ENCODE data around the gene TMEM219.

The TMEM219 gene

GRCh38 chr16:29943846-29944799, 17.8 kb upstream of the TMEM219 start:
- Histone ChIP-seq H3K27me3 (no peaks in the 10 kb centered on the region), H3K4me1 (no peaks in the 10 kb centered on the region), H3K4me3 (no peak overlapping the region), H3K27ac (no peak overlapping the region), H3K9me3 (no peaks in the 10 kb centered on the region), H3K36me3 (no peaks in the 10 kb centered on the region)
- no peak for TF ChIP-seq CTCF (IDR thresholded peaks at IDR 0.05)
- DNase-seq, result peak; percentile 27 to 59
- intact Hi-C loops (cut with DNase I; ENCODE audit: low total_unique reads), result no loop called here

- no peaks in the 10 kb centered on the region for H3K4me1 ChIP-seq
- DNase-seq, result peak in 1 of 2 donors; percentile 28
- no peak overlapping the region for H3K4me3 ChIP-seq
- TF ChIP-seq CTCF (IDR thresholded peaks at IDR 0.05), result no peak
- H3K27me3 ChIP-seq, result peaks cover 0 to 5% of the 10 kb centered on the region in 2 donors
- no peak overlapping the region for H3K27ac ChIP-seq
- no peaks in the 10 kb centered on the region for H3K36me3 ChIP-seq
- no peaks in the 10 kb centered on the region for H3K9me3 ChIP-seq
- intact Hi-C loops (cut with DNase I; ENCODE audit: low total_unique reads), result no loop called here
Observed at GRCh38 chr16:29947897-29948296, 14.0 kb upstream of the TMEM219 start.

GRCh38 chr16:29950806-29951461, 10.9 kb upstream of the TMEM219 start:
- Histone ChIP-seq H3K27me3 (peaks cover 0 to 10% of the 10 kb centered on the region in 2 donors), H3K4me3 (no peak overlapping the region), H3K9me3 (no peaks in the 10 kb centered on the region), H3K27ac (no peak overlapping the region), H3K4me1 (no peaks in the 10 kb centered on the region), H3K36me3 (no peaks in the 10 kb centered on the region)
- no peak for TF ChIP-seq CTCF (IDR thresholded peaks at IDR 0.05)
- DNase-seq, result peak in 1 of 2 donors; percentile 7
- intact Hi-C loops (cut with DNase I; ENCODE audit: low total_unique reads), result no loop called here

GRCh38 chr16:29951625-29952365, 10.1 kb upstream of the TMEM219 start:
- H3K4me1 ChIP-seq, result no peaks in the 10 kb centered on the region
- H3K27me3 ChIP-seq, result peaks cover 0 to 10% of the 10 kb centered on the region in 2 donors
- DNase-seq, result peak in 1 of 2 donors; percentile 16
- no peak overlapping the region for H3K27ac ChIP-seq
- no peak overlapping the region for H3K4me3 ChIP-seq
- no peaks in the 10 kb centered on the region for H3K36me3 ChIP-seq
- no peaks in the 10 kb centered on the region for H3K9me3 ChIP-seq
- no peak for TF ChIP-seq CTCF (IDR thresholded peaks at IDR 0.05)
- intact Hi-C loops (cut with DNase I; ENCODE audit: low total_unique reads), result no loop called here

- Histone ChIP-seq H3K4me1 (peaks cover 0 to 18% (median 15%) of the 10 kb centered on the region in 4 donors), H3K4me3 (no peak overlapping the region), H3K27me3 (peaks cover 0 to 5% of the 10 kb centered on the region in 2 donors), H3K36me3 (no peaks in the 10 kb centered on the region), H3K27ac (no peak overlapping the region), H3K9me3 (no peaks in the 10 kb centered on the region)
- DNase-seq, result peak in 1 of 2 donors; percentile 24
- intact Hi-C loops (cut with DNase I; ENCODE audit: low total_unique reads), result no loop called here
- TF ChIP-seq CTCF (IDR thresholded peaks at IDR 0.05), result no peak
Observed at GRCh38 chr16:29958756-29959155, 3.1 kb upstream of the TMEM219 start.
